Mucosa of descending colon (tissue), 3 donors: ENCODE data around the gene CCN5. TPM values are rescaled to one million over a fixed set of nuclear protein-coding genes. Genes with fewer than 3 reads are reported as not detected.

Source experiments
- ATAC-seq: fragments of 200-7000 bp; cut with Tn5 transposase; one replicate; pipeline ENCODE4 v1.9.1; 2020; ENCODE audit warnings: mild to moderate bottlenecking, moderate library complexity
- DNase-seq, 3 donors: peaks; one replicate each; pipeline ENCODE4 v3.0.0-alpha.2; 2020
- H3K36me3 ChIP-seq: fragments of 200-600 bp; one replicate; pipeline ENCODE4 v1.8.0; 2021; ENCODE audit warnings: low read depth, mild to moderate bottlenecking
- H3K4me1 ChIP-seq: fragments of 200-600 bp; one replicate; pipeline ENCODE4 v1.8.0; 2021; ENCODE audit warnings: low read depth, mild to moderate bottlenecking
- H3K4me3 ChIP-seq: fragments of 200-600 bp; one replicate; pipeline ENCODE4 v1.8.0; 2021; ENCODE audit warnings: mild to moderate bottlenecking
- H3K9me3 ChIP-seq: fragments of 200-600 bp; one replicate; pipeline ENCODE4 v1.8.0; 2021; ENCODE audit warnings: mild to moderate bottlenecking
- intact Hi-C, 2 donors: fragments of 100-400 bp; cut with DNase I in 1 of 2; cut with micrococcal nuclease in 1 of 2; formaldehyde crosslinking; loops; one replicate each; pipeline versions ENCODE4 v1.11.0 to v1.11.1; 2022; cut with DNase I, micrococcal nuclease
- total RNA-seq, 3 donors: library from RNA; stranded (reverse); fragmentation: NEBNext Ultra II Directional in 2 of 3; extraction: Animal tissue kit (Norgen Biotek cat#: 25700) in 2 of 3; gene quantifications; one replicate each; pipeline versions ENCODE4 v1.2.1 to v1.2.4, GENCODE V29; 2021 to 2023
- TF ChIP-seq, protein P1 (sequence below): fragments of 200-600 bp; IDR thresholded peaks from one replicate; pipeline ENCODE4 v1.8.0; 2022; ENCODE audit warnings: antibody characterized with exemption, mild to moderate bottlenecking
- donor health status: DM: no; HTN: no; CAD: no; lungs with moderate emphysema.
- donor health status: DM: no; HTN: no; CAD: no.
- donor health status: DM: no; HTN: yes; CAD: no.

CCN5 gene
- total RNA-seq, 3 donors from 2014 or later, result 1.7 to 6.3 (median 4.2) TPM

DNA sequence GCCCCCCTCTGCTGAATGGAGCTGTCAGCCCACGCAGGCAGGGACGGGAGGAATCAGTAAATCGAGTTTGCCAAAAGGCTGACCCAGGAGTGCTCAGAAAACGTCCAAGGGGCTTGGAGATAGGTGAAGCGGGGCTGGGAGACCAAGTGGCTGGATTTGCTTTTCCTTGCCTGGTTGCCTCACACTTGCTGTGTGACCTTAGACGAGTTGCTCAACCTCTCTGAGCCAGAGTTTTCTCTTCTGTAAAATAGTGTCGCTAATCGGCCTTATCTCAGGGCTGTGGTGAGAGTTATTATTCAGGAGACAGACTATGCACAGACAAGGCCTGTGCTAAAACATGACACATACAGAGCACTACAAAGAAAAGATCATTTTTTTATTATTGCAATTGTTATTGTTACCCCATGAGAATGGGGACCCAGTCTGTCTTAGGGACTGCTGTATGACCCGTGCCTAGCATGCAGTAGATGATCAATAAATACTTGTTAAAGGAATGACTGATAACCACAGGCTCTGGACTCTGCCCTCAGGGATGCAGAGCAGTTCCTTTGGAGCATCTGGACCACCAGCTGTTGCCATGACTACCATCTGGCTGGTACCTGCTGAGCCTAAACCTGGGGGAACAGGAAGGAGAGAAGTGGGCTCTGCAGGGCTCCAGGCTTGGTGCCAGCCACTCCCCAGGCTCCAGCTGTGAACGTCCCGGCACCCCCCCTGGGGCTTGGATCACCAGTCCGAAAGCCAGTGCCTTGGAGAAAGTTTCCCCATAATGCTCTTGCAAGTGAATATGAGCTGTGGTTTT is 31.4 kb downstream of the CCN5 start:
- Histone ChIP-seq H3K9me3 (no peaks in the 10 kb centered on the region), H3K4me3 (no peak overlapping the region), H3K4me1 (peaks cover 8% of the 10 kb centered on the region), H3K36me3 (no peaks in the 10 kb centered on the region)
- ATAC-seq (no peak), DNase-seq (no peak)
- TF ChIP-seq, protein P1, sequence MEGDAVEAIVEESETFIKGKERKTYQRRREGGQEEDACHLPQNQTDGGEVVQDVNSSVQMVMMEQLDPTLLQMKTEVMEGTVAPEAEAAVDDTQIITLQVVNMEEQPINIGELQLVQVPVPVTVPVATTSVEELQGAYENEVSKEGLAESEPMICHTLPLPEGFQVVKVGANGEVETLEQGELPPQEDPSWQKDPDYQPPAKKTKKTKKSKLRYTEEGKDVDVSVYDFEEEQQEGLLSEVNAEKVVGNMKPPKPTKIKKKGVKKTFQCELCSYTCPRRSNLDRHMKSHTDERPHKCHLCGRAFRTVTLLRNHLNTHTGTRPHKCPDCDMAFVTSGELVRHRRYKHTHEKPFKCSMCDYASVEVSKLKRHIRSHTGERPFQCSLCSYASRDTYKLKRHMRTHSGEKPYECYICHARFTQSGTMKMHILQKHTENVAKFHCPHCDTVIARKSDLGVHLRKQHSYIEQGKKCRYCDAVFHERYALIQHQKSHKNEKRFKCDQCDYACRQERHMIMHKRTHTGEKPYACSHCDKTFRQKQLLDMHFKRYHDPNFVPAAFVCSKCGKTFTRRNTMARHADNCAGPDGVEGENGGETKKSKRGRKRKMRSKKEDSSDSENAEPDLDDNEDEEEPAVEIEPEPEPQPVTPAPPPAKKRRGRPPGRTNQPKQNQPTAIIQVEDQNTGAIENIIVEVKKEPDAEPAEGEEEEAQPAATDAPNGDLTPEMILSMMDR, result no peak
- intact Hi-C loops, result loop anchor here (2.0 to 5.0 kb wide), 2 partner anchors 120 to 121 kb away; no protein-coding TSS in a partner anchor

DNA sequence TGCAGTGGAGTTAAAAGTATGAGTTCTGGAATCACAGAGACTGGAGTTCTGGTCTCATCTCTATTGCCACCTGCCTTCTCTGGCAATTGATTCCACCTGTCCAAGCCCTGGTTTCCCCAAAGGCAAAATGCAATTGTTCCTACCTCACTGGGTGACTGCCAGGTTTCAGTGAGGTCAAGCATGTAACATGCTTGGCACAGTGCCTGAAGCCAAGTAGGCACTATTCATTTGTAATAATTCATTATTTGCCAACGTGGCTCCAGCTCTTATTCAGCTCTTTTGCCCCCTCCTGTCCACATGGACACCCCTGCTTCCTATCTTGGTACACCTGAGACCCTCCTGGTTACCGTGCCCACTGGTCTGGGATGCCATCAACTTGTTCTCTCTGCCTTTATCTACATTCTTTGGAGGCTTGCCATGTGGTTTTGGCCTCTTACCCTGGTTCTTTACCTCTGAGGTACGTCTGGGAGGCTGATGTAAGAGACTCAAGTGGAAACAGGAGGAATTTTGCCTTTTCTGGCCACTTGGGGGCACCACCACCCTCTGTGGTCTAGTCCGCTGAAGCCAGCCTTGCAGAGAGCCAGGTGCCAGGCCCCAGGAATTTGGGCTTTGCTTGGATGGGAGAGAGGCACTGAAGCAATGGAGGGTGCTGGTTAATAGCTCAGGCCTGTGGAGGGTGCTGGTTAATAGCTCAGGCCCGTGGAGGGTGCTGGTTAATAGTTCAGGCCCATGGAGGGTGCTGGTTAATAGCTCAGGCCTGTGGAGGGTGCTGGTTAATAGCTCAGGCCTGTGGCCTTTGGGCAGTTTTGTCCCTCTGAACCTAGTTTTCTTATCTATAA is 32.2 kb downstream of the CCN5 start:
- TF ChIP-seq, protein P1, result peak; percentile 59
- ATAC-seq (peak; percentile 82), DNase-seq (peak in 2 of 3 donors; percentile 75 to 92)
- no peaks in the 10 kb centered on the region for H3K9me3 ChIP-seq
- peaks cover 8% of the 10 kb centered on the region for H3K4me1 ChIP-seq
- H3K4me3 ChIP-seq, result no peak overlapping the region
- H3K36me3 ChIP-seq, result no peaks in the 10 kb centered on the region
- intact Hi-C loops, result loop anchor here (2.0 to 5.0 kb wide), 2 partner anchors 119 to 120 kb away; no protein-coding TSS in a partner anchor

DNA sequence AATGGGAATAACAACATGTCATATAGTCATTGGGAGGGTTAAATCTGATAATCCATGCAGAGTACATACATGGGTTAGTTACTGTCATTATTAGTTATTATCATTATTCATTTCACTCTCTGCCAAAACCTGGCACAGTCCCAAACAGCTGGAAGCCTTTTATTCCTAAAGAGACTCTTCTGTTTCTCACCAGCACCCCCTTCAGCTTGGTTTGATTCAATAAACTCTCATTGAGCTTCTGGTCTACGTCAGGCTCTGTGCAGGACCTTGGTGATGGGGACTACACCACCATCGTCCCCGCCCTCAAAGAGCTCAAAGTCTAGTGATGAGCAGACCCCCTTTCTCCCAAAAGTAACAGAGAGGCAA is 32.8 kb downstream of the CCN5 start:
- H3K4me3 ChIP-seq, result no peak overlapping the region
- no peaks in the 10 kb centered on the region for H3K9me3 ChIP-seq
- no peaks in the 10 kb centered on the region for H3K36me3 ChIP-seq
- peaks cover 8% of the 10 kb centered on the region for H3K4me1 ChIP-seq
- ATAC-seq (no peak), DNase-seq (no peak)
- intact Hi-C loops, result loop anchor here in 1 of 2 donors (5.0 kb wide), 1 partner anchor 119 kb away; no protein-coding TSS in a partner anchor
- TF ChIP-seq, protein P1, result no peak

DNA sequence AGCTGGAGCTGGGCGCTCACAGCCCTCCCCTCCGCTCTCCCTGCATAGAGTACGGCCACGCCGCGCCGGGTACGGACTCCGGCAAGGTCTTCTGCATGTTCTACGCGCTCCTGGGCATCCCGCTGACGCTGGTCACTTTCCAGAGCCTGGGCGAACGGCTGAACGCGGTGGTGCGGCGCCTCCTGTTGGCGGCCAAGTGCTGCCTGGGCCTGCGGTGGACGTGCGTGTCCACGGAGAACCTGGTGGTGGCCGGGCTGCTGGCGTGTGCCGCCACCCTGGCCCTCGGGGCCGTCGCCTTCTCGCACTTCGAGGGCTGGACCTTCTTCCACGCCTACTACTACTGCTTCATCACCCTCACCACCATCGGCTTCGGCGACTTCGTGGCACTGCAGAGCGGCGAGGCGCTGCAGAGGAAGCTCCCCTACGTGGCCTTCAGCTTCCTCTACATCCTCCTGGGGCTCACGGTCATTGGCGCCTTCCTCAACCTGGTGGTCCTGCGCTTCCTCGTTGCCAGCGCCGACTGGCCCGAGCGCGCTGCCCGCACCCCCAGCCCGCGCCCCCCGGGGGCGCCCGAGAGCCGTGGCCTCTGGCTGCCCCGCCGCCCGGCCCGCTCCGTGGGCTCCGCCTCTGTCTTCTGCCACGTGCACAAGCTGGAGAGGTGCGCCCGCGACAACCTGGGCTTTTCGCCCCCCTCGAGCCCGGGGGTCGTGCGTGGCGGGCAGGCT is 35.1 kb downstream of the CCN5 start:
- no peaks in the 10 kb centered on the region for H3K36me3 ChIP-seq
- no peak for ATAC-seq
- no peak for DNase-seq
- TF ChIP-seq, protein P1, result no peak
- H3K9me3 ChIP-seq, result no peaks in the 10 kb centered on the region
- intact Hi-C loops, result no loop called here
- H3K4me3 ChIP-seq, result no peak overlapping the region
- peaks cover 8% of the 10 kb centered on the region for H3K4me1 ChIP-seq
